ENCODE data around the gene HNF1A.

HNF1A gene

GRCh38 chr12:121001841-121002483 is 23.6 kb downstream of the HNF1A start:
- H3K27ac ChIP-seq (ENCODE audit: low read depth, low read length) = no peak overlapping the region
- H3K27me3 ChIP-seq (ENCODE audit: control insufficient read depth, insufficient read depth, low read length) = no peaks in the 10 kb centered on the region
- no peak overlapping the region for H3K4me3 ChIP-seq (ENCODE audit: low read depth, low read length)
- no peaks in the 10 kb centered on the region for H3K9me3 ChIP-seq (ENCODE audit: control insufficient read depth, insufficient read depth, low read depth, low read length)
- no peak overlapping the region for H3K9ac ChIP-seq (ENCODE audit: low read length)
- peaks cover 40% of the 10 kb centered on the region for H3K36me3 ChIP-seq (ENCODE audit: control insufficient read depth, insufficient read depth, low read length)
- H3K4me1 ChIP-seq (ENCODE audit: control insufficient read depth, insufficient read depth, low read length) = peaks cover 3% of the 10 kb centered on the region

- Histone ChIP-seq H3K27ac (ENCODE audit: low read depth, low read length) (no peak overlapping the region), H3K36me3 (ENCODE audit: control insufficient read depth, insufficient read depth, low read length) (peaks cover 53% of the 10 kb centered on the region), H3K4me1 (ENCODE audit: control insufficient read depth, insufficient read depth, low read length) (peaks cover 3% of the 10 kb centered on the region), H3K9me3 (ENCODE audit: control insufficient read depth, insufficient read depth, low read depth, low read length) (no peaks in the 10 kb centered on the region), H3K27me3 (ENCODE audit: control insufficient read depth, insufficient read depth, low read length) (no peaks in the 10 kb centered on the region), H3K4me3 (ENCODE audit: low read depth, low read length) (no peak overlapping the region), H3K9ac (ENCODE audit: low read length) (no peak overlapping the region)
Measured at GRCh38 chr12:121003650-121004049, 25.3 kb downstream of the HNF1A start.

- no peak overlapping the region for H3K4me3 ChIP-seq (ENCODE audit: low read depth, low read length)
- peaks cover 3% of the 10 kb centered on the region for H3K4me1 ChIP-seq (ENCODE audit: control insufficient read depth, insufficient read depth, low read length)
- H3K27ac ChIP-seq (ENCODE audit: low read depth, low read length) = no peak overlapping the region
- no peak overlapping the region for H3K9ac ChIP-seq (ENCODE audit: low read length)
- H3K36me3 ChIP-seq (ENCODE audit: control insufficient read depth, insufficient read depth, low read length) = peaks cover 60% of the 10 kb centered on the region
- H3K27me3 ChIP-seq (ENCODE audit: control insufficient read depth, insufficient read depth, low read length) = no peaks in the 10 kb centered on the region
- H3K9me3 ChIP-seq (ENCODE audit: control insufficient read depth, insufficient read depth, low read depth, low read length) = no peaks in the 10 kb centered on the region
Measured at GRCh38 chr12:121004253-121004815, 26.0 kb downstream of the HNF1A start.

GRCh38 chr12:121005346-121005815 is 27.0 kb downstream of the HNF1A start:
- Histone ChIP-seq H3K27me3 (ENCODE audit: control insufficient read depth, insufficient read depth, low read length) (no peaks in the 10 kb centered on the region), H3K36me3 (ENCODE audit: control insufficient read depth, insufficient read depth, low read length) (peaks cover 63% of the 10 kb centered on the region), H3K9ac (ENCODE audit: low read length) (no peak overlapping the region), H3K4me1 (ENCODE audit: control insufficient read depth, insufficient read depth, low read length) (no peaks in the 10 kb centered on the region), H3K9me3 (ENCODE audit: control insufficient read depth, insufficient read depth, low read depth, low read length) (no peaks in the 10 kb centered on the region), H3K4me3 (ENCODE audit: low read depth, low read length) (no peak overlapping the region), H3K27ac (ENCODE audit: low read depth, low read length) (no peak overlapping the region)

- no peaks in the 10 kb centered on the region for H3K9me3 ChIP-seq (ENCODE audit: control insufficient read depth, insufficient read depth, low read depth, low read length)
- no peaks in the 10 kb centered on the region for H3K4me1 ChIP-seq (ENCODE audit: control insufficient read depth, insufficient read depth, low read length)
- H3K36me3 ChIP-seq (ENCODE audit: control insufficient read depth, insufficient read depth, low read length) = peaks cover 65% of the 10 kb centered on the region
- no peak overlapping the region for H3K27ac ChIP-seq (ENCODE audit: low read depth, low read length)
- H3K4me3 ChIP-seq (ENCODE audit: low read depth, low read length) = no peak overlapping the region
- no peak overlapping the region for H3K9ac ChIP-seq (ENCODE audit: low read length)
- no peaks in the 10 kb centered on the region for H3K27me3 ChIP-seq (ENCODE audit: control insufficient read depth, insufficient read depth, low read length)
Measured at GRCh38 chr12:121008347-121009098, 30.2 kb downstream of the HNF1A start.

- H3K4me1 ChIP-seq (ENCODE audit: control insufficient read depth, insufficient read depth, low read length) = no peaks in the 10 kb centered on the region
- H3K9me3 ChIP-seq (ENCODE audit: control insufficient read depth, insufficient read depth, low read depth, low read length) = no peaks in the 10 kb centered on the region
- peaks cover 53% of the 10 kb centered on the region for H3K36me3 ChIP-seq (ENCODE audit: control insufficient read depth, insufficient read depth, low read length)
- no peak overlapping the region for H3K4me3 ChIP-seq (ENCODE audit: low read depth, low read length)
- no peak overlapping the region for H3K27ac ChIP-seq (ENCODE audit: low read depth, low read length)
- no peak overlapping the region for H3K9ac ChIP-seq (ENCODE audit: low read length)
- H3K27me3 ChIP-seq (ENCODE audit: control insufficient read depth, insufficient read depth, low read length) = no peaks in the 10 kb centered on the region
Measured at GRCh38 chr12:121009741-121010140, 31.4 kb downstream of the HNF1A start.

GRCh38 chr12:121010860-121011259 is 32.5 kb downstream of the HNF1A start:
- peaks cover 49% of the 10 kb centered on the region for H3K36me3 ChIP-seq (ENCODE audit: control insufficient read depth, insufficient read depth, low read length)

GRCh38 chr12:121011820-121012219 is 33.5 kb downstream of the HNF1A start:
- H3K9me3 ChIP-seq (ENCODE audit: control insufficient read depth, insufficient read depth, low read depth, low read length) = no peaks in the 10 kb centered on the region
- no peak overlapping the region for H3K9ac ChIP-seq (ENCODE audit: low read length)
- H3K36me3 ChIP-seq (ENCODE audit: control insufficient read depth, insufficient read depth, low read length) = peaks cover 44% of the 10 kb centered on the region
- H3K27me3 ChIP-seq (ENCODE audit: control insufficient read depth, insufficient read depth, low read length) = no peaks in the 10 kb centered on the region
- no peak overlapping the region for H3K27ac ChIP-seq (ENCODE audit: low read depth, low read length)
- no peak overlapping the region for H3K4me3 ChIP-seq (ENCODE audit: low read depth, low read length)
- peaks cover 7% of the 10 kb centered on the region; the same call in 1 of the 2 replicates for H3K4me1 ChIP-seq (ENCODE audit: control insufficient read depth, insufficient read depth, low read length)

More at GRCh38 chr12:121010860-121011259, 32.5 kb downstream of the HNF1A start:
- Histone ChIP-seq H3K9me3 (ENCODE audit: control insufficient read depth, insufficient read depth, low read depth, low read length) (no peaks in the 10 kb centered on the region), H3K4me1 (ENCODE audit: control insufficient read depth, insufficient read depth, low read length) (peaks cover 7% of the 10 kb centered on the region; the same call in 1 of the 2 replicates), H3K9ac (ENCODE audit: low read length) (no peak overlapping the region), H3K27me3 (ENCODE audit: control insufficient read depth, insufficient read depth, low read length) (no peaks in the 10 kb centered on the region), H3K27ac (ENCODE audit: low read depth, low read length) (no peak overlapping the region), H3K4me3 (ENCODE audit: low read depth, low read length) (no peak overlapping the region)

GRCh38 chr12:121013715-121014114 is 35.4 kb downstream of the HNF1A start:
- Histone ChIP-seq H3K36me3 (ENCODE audit: control insufficient read depth, insufficient read depth, low read length) (peaks cover 30% of the 10 kb centered on the region), H3K27ac (ENCODE audit: low read depth, low read length) (no peak overlapping the region), H3K4me1 (ENCODE audit: control insufficient read depth, insufficient read depth, low read length) (peaks cover 7% of the 10 kb centered on the region; the same call in 1 of the 2 replicates), H3K4me3 (ENCODE audit: low read depth, low read length) (no peak overlapping the region), H3K9ac (ENCODE audit: low read length) (no peak overlapping the region), H3K27me3 (ENCODE audit: control insufficient read depth, insufficient read depth, low read length) (no peaks in the 10 kb centered on the region), H3K9me3 (ENCODE audit: control insufficient read depth, insufficient read depth, low read depth, low read length) (no peaks in the 10 kb centered on the region)

GRCh38 chr12:121015825-121016766 is 37.8 kb downstream of the HNF1A start, which contains the start of gene C12orf43:
TSS of gene C12orf43 (minus strand) at chr12:121016487. CDS start at chr12:121016474, 13 bp downstream.
- Histone ChIP-seq H3K4me1 (ENCODE audit: control insufficient read depth, insufficient read depth, low read length) (peaks cover 7% of the 10 kb centered on the region; the same call in 1 of the 2 replicates), H3K27me3 (ENCODE audit: control insufficient read depth, insufficient read depth, low read length) (no peaks in the 10 kb centered on the region), H3K36me3 (ENCODE audit: control insufficient read depth, insufficient read depth, low read length) (peaks cover 15% of the 10 kb centered on the region), H3K9ac (ENCODE audit: low read length) (peak within 1 kb of the TSS; percentile 94), H3K27ac (ENCODE audit: low read depth, low read length) (peak within 1 kb of the TSS; percentile 20; the same call in 1 of the 2 replicates), H3K9me3 (ENCODE audit: control insufficient read depth, insufficient read depth, low read depth, low read length) (no peaks in the 10 kb centered on the region), H3K4me3 (ENCODE audit: low read depth, low read length) (peak within 1 kb of the TSS; percentile 93)
